ENCODE data around the gene NKTR. TPM values are rescaled to one million over a fixed set of nuclear protein-coding genes. Genes with fewer than 3 reads are reported as not detected.

Gene NKTR
- total RNA-seq, 1 donor from 2014 or later: 50.0 TPM

- peak overlapping the region; percentile 69 for H3K4me3 Mint-ChIP-seq (ENCODE audit: unreplicated experiment)
- DNase-seq (ENCODE audit: low spot score): no peak
- H3K27ac Mint-ChIP-seq (ENCODE audit: unreplicated experiment): no peak overlapping the region
- no peaks in the 10 kb centered on the region for H3K9me3 Mint-ChIP-seq (ENCODE audit: low read depth)
- peaks cover 14% of the 10 kb centered on the region for H3K36me3 Mint-ChIP-seq (ENCODE audit: low read depth)
- peaks cover 52% of the 10 kb centered on the region for H3K4me1 Mint-ChIP-seq (ENCODE audit: low read depth)
- no peaks in the 10 kb centered on the region for H3K27me3 Mint-ChIP-seq (ENCODE audit: low read depth)
- no peak for TF ChIP-seq CTCF (IDR thresholded peaks at IDR 0.05)
These were observed 54.9 kb downstream of the NKTR start for GRCh38 chr3:42655331-42655888.

GRCh38 chr3:42655980-42656679, 55.6 kb downstream of the NKTR start:
- no peaks in the 10 kb centered on the region for H3K9me3 Mint-ChIP-seq (ENCODE audit: low read depth)
- H3K27me3 Mint-ChIP-seq (ENCODE audit: low read depth): no peaks in the 10 kb centered on the region
- no peak for DNase-seq (ENCODE audit: low spot score)
- H3K36me3 Mint-ChIP-seq (ENCODE audit: low read depth): peaks cover 14% of the 10 kb centered on the region
- peak overlapping the region; percentile 19 for H3K4me3 Mint-ChIP-seq (ENCODE audit: unreplicated experiment)
- TF ChIP-seq CTCF (IDR thresholded peaks at IDR 0.05): no peak
- H3K4me1 Mint-ChIP-seq (ENCODE audit: low read depth): peaks cover 44% of the 10 kb centered on the region
- peak overlapping the region; percentile 60 for H3K27ac Mint-ChIP-seq (ENCODE audit: unreplicated experiment)

- no peak for TF ChIP-seq CTCF (IDR thresholded peaks at IDR 0.05)
- Mint-ChIP-seq H3K4me3 (ENCODE audit: unreplicated experiment) (no peak overlapping the region), H3K36me3 (ENCODE audit: low read depth) (peaks cover 18% of the 10 kb centered on the region), H3K27me3 (ENCODE audit: low read depth) (no peaks in the 10 kb centered on the region), H3K9me3 (ENCODE audit: low read depth) (no peaks in the 10 kb centered on the region), H3K4me1 (ENCODE audit: low read depth) (peaks cover 36% of the 10 kb centered on the region), H3K27ac (ENCODE audit: unreplicated experiment) (no peak overlapping the region)
- no peak for DNase-seq (ENCODE audit: low spot score)
These were observed 56.5 kb downstream of the NKTR start for GRCh38 chr3:42656680-42657610.

DNA sequence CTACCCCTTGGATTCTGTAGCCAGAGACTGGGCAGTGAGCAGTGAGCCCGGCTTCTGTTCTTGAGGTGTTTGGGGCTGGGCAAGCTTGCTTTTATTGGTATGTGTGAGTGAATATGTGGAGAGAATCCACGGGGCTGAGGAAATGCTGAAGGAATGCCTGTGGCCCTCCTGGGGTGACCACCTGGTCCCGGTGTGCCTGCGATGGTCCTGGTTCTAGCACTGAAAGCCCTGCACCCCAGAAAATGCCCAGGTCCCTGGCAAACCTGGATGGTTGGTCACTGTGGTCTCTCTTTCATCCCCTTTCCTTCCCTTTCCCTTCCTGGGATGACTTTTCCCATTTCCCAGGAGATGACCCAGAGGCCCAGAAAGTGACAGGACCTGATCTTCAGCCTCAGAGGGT, 57.2 kb downstream of the NKTR start:
- Mint-ChIP-seq H3K4me3 (ENCODE audit: unreplicated experiment) (no peak overlapping the region), H3K27me3 (ENCODE audit: low read depth) (no peaks in the 10 kb centered on the region), H3K9me3 (ENCODE audit: low read depth) (no peaks in the 10 kb centered on the region), H3K36me3 (ENCODE audit: low read depth) (peaks cover 18% of the 10 kb centered on the region), H3K27ac (ENCODE audit: unreplicated experiment) (no peak overlapping the region), H3K4me1 (ENCODE audit: low read depth) (peaks cover 29% of the 10 kb centered on the region)
- no peak for DNase-seq (ENCODE audit: low spot score)
- TF ChIP-seq CTCF (IDR thresholded peaks at IDR 0.05): no peak

- Mint-ChIP-seq H3K36me3 (ENCODE audit: low read depth) (peaks cover 18% of the 10 kb centered on the region), H3K4me1 (ENCODE audit: low read depth) (peaks cover 23% of the 10 kb centered on the region), H3K27ac (ENCODE audit: unreplicated experiment) (no peak overlapping the region), H3K9me3 (ENCODE audit: low read depth) (no peaks in the 10 kb centered on the region), H3K4me3 (ENCODE audit: unreplicated experiment) (no peak overlapping the region), H3K27me3 (ENCODE audit: low read depth) (no peaks in the 10 kb centered on the region)
- no peak for TF ChIP-seq CTCF (IDR thresholded peaks at IDR 0.05)
- DNase-seq (ENCODE audit: low spot score): no peak
These were observed 57.7 kb downstream of the NKTR start for GRCh38 chr3:42658091-42658770.
